M059J (cell line): Measurements from ENCODE around the gene MUC5B. TPM values are rescaled to one million over a fixed set of nuclear protein-coding genes. Genes with fewer than 3 reads are reported as not detected.
A peak's percentile ranks its signal among the peaks of the same experiment; 100 is the strongest.
"Not testable (repeated sequence)": the region's sequence is repeated elsewhere in the genome, so short reads cannot be mapped to it uniquely, and the experiment has no call there.

Experiments
- DNase-seq: peaks from one replicate; pipeline ENCODE4 v3.0.0-alpha.2; 2012; ENCODE audit warnings: low read depth
- total RNA-seq: library from RNA; depleted of rRNA; stranded (reverse); fragments of >200 nt; shearing (Covaris generic); gene quantifications from 2 replicates; pipeline ENCODE4 v1.2.3, GENCODE V29; 2014

MUC5B gene
- total RNA-seq, 1 experiment from 2014 or later = not detected

GRCh38 chr11:1202154-1202775 is 20.6 kb upstream of the MUC5B start:
- peak; percentile 27 for DNase-seq

DNA sequence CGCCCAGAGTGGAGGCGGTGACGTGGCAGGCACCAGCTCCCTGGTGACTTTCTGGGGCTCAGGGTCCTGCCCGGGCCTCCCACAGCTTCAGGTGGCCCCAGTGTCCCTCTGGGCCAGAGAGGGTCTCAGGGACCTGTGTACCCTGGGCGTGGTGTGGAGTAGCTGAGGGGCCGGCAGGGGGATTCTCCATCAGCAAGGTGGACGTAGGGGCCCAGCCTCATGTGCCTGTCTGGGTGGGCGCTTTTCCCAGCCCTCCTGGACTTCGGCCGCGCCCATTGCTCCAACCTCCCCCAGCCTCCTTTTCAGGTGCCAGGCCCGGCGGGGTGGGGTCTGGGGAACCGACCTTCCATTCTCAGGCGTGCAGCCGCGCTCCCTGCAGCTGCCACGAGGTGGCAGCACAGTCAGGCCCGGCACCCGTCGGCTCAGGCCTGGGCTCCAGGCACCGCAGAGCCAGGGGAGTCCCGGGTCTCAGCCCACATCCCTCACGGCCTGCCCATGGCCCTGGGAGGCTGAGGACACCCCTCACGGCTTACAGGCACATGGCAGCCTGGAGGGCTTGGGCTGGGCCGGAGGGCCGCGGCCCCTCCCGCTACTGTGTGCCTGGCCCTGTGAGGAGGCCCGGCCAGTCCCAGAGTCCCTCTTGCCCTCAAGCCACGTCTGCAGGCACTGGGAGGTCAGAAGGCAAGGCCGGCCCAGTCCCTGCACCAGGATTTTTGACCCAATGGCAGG is 19.9 kb upstream of the MUC5B start:
- peak; percentile 43 for DNase-seq

- DNase-seq = peak; percentile 49
Observed at GRCh38 chr11:1203505-1204271, 19.2 kb upstream of the MUC5B start.

DNA sequence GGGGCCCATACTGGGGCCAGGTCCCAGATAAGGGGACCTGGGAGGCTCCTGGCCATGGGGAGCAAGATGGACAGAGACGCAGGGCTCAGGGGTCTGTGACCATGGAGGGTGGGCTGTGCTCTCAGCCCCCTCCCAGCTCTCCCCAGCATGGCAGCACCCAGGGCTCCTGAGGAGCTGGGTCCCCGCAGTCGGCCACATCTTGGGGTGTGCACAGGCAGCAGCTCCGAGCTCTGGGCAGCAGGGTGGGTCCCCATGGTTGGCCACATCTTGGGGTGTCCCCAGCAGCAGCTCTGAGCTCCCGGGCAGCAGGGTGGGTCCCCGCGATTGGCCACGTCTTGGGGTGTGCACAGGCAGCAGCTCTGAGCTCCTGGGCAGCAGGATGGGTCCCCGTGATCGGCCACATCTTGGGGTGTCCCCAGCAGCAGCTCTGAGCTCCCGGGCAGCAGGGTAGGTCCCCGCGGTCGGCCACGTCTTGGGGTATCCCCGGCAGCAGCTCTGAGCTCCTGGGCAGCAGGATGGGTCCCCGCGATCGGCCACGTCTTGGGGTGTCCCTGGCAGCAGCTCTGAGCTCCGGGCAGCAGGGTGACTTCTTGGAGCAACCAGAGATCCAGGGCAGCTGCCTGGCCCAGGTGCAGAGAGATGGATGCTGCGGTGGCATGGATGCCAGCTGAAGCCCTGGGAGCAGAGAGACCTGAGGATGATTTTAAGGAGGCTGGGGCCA is 18.3 kb upstream of the MUC5B start:
- DNase-seq = no peak

GRCh38 chr11:1205121-1205986 is 17.5 kb upstream of the MUC5B start:
- no peak for DNase-seq

- DNase-seq = no peak
Observed at GRCh38 chr11:1205987-1206331, 16.9 kb upstream of the MUC5B start.

DNA sequence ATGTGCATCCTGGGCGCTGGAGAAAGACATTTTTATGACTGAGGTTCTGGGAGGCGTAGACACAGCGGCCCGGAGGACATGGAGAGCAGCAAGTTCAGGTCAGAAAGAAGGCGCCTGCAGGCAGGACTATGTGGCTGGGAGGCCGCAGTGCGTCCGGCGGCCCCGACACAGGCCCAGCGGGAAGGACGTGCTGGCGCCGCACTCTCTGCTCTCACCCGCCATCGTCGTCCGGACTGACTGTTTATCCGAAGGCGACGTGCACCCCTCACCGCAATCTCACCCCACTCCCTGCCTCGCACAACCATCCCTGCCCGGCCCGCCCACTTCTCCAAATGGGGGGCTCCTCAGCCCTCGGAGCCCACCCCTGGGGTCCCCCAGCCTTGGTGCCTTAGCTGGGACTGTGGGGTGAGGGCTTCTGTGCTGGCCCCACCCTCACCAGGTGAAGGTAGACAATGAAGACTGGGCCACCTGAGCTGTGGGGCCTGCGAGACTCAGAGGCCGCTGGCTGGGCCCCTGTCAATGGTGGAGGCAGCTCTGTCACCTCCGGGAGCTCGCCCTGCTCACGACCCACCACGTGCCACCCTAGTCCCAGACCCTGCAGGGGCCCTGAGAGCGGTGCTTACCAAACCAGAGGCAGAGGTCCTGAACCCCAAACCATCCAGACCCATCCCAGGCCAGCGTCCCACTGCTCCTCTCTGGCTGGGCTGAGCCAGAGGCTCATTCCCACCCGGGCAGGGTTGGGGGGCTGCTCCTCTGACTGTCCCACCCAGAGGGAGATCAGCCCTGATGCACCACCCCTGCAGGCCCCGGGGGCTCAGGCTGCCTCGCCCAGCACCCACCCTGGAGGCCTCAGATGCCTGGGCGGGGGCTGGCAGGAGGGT is 16.2 kb upstream of the MUC5B start:
- DNase-seq = no peak

- DNase-seq = no peak
Observed at GRCh38 chr11:1207401-1208143, 15.3 kb upstream of the MUC5B start.

- DNase-seq = no peak
Observed at GRCh38 chr11:1208144-1208393, 14.8 kb upstream of the MUC5B start.

DNA sequence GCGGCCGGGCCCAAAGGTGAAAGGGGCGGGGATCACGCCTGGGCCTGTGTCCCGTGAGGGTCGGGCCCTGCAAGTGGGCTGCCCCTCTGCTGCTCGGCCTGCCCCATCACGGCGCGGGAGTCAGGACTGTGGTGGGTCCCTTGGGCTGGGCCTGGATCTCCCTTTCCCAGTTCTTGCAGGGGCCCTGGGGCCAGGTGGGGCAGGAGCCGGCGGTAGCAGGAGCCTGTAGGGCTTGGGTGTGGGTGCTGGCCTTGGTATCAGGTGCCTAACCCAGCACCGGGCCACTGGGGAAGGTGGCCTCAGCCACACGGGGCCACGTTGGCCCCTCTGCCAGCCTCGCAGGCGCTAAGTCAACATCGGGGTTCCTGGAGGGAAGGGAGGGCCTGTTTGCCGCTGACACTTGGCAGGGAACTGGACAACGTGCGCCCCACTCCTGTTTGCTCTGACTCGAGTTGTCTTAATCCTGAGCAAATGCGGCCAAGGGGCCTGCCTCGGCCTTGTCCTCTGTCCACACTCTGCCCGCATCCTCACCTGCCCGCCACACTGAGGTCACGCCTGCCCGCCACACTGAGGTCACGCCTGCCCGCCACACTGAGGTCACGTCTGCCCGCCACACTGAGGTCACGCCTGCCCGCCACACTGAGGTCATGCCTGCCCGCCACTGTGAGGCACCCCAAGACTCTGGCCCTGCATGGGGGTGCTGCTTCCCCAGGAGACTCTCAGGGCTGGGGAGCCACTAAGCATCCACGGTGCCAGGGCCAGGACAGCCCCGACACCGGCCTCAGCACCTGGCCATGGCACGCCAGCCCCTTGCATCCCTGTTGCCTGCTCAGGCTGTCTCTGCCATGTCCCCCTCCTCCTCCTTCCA is 14.2 kb upstream of the MUC5B start:
- no peak for DNase-seq

DNA sequence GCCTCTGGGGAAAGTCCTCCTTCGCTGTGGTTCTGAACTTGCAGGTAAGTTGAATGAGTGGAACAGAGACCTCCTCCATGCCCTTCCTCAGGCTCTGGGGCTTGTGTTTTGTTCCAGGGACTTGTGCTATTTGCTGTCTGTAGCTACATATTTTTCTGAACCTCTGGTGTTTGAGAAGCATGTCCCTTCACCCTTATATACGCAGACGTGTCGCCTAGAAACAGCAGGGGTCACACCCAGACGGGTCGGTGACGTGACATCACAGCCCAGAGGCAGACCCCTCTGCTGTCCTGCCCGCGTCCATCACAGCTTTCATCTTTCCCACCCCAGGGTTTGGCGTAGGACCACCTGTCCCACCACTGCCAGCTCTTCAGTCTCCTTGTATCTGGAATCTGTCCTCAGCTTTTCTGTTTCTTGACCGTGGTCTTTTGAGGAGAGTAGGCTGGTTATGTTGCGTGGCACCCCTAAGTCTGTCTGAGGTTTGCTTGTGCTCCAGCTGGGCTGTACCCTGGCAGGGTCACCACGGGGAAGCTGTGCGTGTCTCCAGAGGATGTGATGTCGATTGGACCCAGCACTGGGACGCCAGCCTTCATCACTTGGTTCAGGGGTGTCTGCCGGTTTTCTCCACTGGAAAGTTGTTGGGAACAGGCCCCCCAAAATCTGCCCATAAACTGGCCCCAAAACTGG is 13.4 kb upstream of the MUC5B start:
- DNase-seq = no peak

DNA sequence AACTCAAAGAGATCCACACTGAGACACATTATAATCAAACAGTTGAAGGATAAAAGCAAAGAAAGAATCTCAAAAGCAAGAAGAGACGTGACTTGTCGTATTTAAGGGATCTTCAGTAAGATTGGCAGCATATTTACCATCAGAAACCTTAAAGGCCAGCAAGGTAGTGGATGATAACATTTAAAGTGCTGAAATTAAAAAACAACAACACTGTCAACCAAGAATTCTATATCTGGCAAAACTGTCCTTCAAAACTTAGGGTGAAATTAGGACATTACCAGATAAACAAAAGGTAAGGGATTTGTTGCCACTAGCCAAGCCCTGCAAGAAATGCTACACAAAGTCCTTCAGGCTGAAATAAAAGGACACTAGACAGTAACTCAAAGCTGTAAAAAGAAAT is 11.0 kb upstream of the MUC5B start:
- DNase-seq = no peak

- DNase-seq = not testable (repeated sequence)
Observed at GRCh38 chr11:1215826-1216225, 7.0 kb upstream of the MUC5B start.

DNA sequence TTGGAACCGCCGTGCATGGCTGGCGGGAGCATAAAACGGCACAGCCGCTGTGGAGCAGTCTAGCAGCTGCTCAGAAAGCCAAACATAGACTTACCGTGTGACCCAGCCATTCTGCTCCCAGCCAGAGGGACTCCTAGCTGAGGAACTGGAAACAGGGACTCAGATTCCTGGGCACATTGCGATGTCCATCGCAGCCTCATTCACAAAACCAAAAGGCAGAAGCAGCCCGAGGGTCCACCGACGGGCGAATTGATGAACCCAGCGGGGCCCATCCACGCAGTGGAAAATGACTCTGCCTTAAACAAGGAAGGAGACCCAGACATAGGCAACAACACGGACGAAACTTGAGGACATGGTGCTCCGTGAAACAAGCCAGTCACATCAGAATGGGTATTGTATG is 5.7 kb upstream of the MUC5B start:
- DNase-seq = no peak

DNA sequence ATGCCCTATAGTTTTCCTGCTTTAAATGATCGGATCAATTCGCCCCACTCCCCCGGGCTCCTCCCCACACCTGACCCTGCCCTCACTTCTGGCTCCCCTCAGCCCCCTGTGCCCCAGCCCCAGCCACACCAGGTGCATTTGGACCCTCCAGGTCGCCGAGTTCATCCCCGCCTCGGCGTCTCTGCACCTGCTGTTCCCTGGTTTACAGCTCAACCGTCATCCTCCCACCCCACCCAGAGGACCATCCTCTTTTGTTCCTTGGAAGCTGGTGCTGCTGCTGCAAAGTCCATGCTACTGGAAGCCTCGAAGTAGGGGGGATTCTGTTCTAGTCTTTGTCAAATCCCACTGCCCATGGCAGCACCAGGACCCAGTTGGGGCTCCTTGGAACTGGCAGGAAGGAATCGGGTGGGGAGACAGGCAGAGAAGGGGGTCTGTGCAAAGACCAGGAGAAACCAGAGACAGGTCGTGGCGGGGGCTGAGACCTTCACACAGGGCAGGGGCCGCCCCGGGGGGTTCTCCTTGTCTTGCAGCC is 4.5 kb upstream of the MUC5B start:
- no peak for DNase-seq

DNA sequence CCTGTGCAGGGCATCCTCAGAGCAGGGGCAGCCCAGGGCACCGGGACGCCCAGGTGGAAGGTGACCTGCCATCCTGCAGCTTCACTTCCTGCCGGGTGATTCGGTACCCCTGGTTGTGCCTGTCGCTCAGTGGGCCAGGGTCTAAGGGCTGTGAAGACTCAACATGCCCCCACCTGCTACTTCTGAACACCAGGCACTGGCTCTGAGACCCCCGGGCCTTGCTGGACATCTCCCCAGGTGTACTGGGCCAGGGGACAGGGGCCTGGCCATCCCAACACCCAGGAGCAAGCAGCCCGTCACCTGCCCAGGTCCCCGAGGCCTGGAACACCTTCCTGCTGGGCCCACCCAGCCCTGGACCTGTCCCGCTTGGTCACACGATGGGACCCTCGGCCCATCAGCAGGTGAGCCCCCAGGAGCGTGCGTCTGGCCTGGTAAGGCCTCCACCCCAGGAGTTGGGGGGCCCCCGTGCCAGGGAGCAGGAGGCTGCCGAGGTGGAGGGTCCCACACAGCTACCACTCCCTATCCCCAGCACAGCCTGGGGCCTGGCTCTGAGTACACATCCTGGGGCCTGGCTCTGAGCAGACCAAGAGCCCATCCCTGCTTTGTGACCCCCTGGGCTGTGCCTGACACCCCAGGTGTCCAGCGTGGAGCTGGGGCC is 3.9 kb upstream of the MUC5B start:
- DNase-seq = no peak

DNA sequence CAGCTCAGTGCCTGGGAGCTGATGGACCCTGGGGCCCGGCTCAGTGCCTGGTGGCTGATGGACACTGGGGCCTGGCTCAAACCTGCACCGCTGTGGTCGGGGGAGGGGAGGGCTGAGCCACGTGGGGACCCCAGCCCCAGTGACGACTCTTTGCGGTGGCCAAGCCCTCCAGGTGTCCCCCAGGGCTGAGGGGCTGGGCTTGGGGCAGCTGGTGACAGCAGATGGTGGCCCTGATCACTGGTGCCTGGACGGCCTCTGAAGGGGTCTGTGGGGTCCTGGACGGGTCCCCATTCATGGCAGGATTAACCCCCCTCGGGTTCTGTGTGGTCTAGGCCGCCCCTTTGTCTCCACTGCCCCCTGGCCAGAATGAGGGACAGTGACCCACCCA is 3.4 kb upstream of the MUC5B start:
- no peak for DNase-seq
